Measurements from ENCODE around the gene PTP4A1. TPM values are rescaled to one million over a fixed set of nuclear protein-coding genes. Genes with fewer than 3 reads are reported as not detected.

The PTP4A1 gene
- 348 and 414 TPM in 2 replicates for total RNA-seq

GRCh38 chr6:63572044-63572746, at the start of gene PTP4A1, which contains the start of gene LOC128125822:
TSS of gene PTP4A1 (plus strand) at chr6:63572480. CDS start at chr6:63576881, 4,401 bp downstream.
TSS of gene LOC128125822 (plus strand) at chr6:63572480.

Other genes starting within 250 kb of the PTP4A1 start
- gene PHF3, start 63.3 kb downstream of the PTP4A1 start, total RNA-seq = 49.9 and 80.0 TPM in 2 replicates